IPS-NIHi11 (cell line): ENCODE results near the gene NADSYN1.

Experiments used
- DNase-seq: peaks from one replicate; pipeline ENCODE4 v3.0.0; 2012; ENCODE audit warnings: mixed read lengths, low spot score

Gene NADSYN1

GRCh38 chr11:71451596-71452198, 1.3 kb upstream of the NADSYN1 start:
- no peak for DNase-seq

GRCh38 chr11:71452199-71453036, 585 bp upstream of the NADSYN1 start:
- DNase-seq: no peak

- no peak for DNase-seq
Observed at GRCh38 chr11:71453918-71454304, 908 bp downstream of the NADSYN1 start.

- no peak for DNase-seq
Observed at GRCh38 chr11:71454470-71455113, 1.6 kb downstream of the NADSYN1 start.

GRCh38 chr11:71456294-71456693, 3.3 kb downstream of the NADSYN1 start:
- no peak for DNase-seq

- DNase-seq: no peak
Observed at GRCh38 chr11:71456831-71457230, 3.8 kb downstream of the NADSYN1 start.

- DNase-seq: no peak
Observed at GRCh38 chr11:71458146-71459070, 5.4 kb downstream of the NADSYN1 start.

GRCh38 chr11:71459076-71459766, 6.2 kb downstream of the NADSYN1 start:
- no peak for DNase-seq

GRCh38 chr11:71459767-71460320, 6.8 kb downstream of the NADSYN1 start:
- DNase-seq: no peak

GRCh38 chr11:71461696-71462095, 8.7 kb downstream of the NADSYN1 start:
- no peak for DNase-seq

GRCh38 chr11:71462726-71463125, 9.7 kb downstream of the NADSYN1 start:
- DNase-seq: no peak

- no peak for DNase-seq
Observed at GRCh38 chr11:71463331-71464211, 10.6 kb downstream of the NADSYN1 start.

- DNase-seq: no peak
Observed at GRCh38 chr11:71465054-71465453, 12.1 kb downstream of the NADSYN1 start.

GRCh38 chr11:71466358-71466757, 13.4 kb downstream of the NADSYN1 start:
- no peak for DNase-seq

GRCh38 chr11:71467164-71467563, 14.2 kb downstream of the NADSYN1 start:
- no peak for DNase-seq

GRCh38 chr11:71470946-71471345, 17.9 kb downstream of the NADSYN1 start:
- no peak for DNase-seq

GRCh38 chr11:71472357-71472885, 19.4 kb downstream of the NADSYN1 start:
- DNase-seq: no peak

- DNase-seq: no peak
Observed at GRCh38 chr11:71472941-71473792, 20.2 kb downstream of the NADSYN1 start.

- DNase-seq: no peak
Observed at GRCh38 chr11:71473793-71474080, 20.7 kb downstream of the NADSYN1 start.
